SK-N-SH (cell line): ENCODE data around the gene HSP90AA1. TPM values are rescaled to one million over a fixed set of nuclear protein-coding genes. Genes with fewer than 3 reads are reported as not detected.

Experiments used
- CTCF ChIA-PET: fragments of 300-600, 350-600 bp; formaldehyde crosslinking; extraction: SDS; loops from one replicate; lab custom pipeline; 2021; lab: Yijun Ruan, JAX
- POLR2A ChIA-PET: fragments of 350-600 bp; sonication (Branson Sonifier 250); formaldehyde crosslinking; extraction: SDS; loops from one replicate; lab custom pipeline; 2020; ENCODE audit warnings: antibody characterized with exemption, inconsistent platforms; lab: Yijun Ruan, JAX
- DNase-seq: peaks from one replicate; pipeline ENCODE4 v3.0.0; 2012
- H2AFZ ChIP-seq: fragments of 200-600 bp; sonication (generic); 2 replicates; pipeline ENCODE4 v1.8.1; 2016; ENCODE audit warnings: antibody characterized with exemption, mild to moderate bottlenecking, low read depth
- H3F3A ChIP-seq: fragments of 200-600 bp; sonication (generic); replicated peaks from 2 replicates; pipeline ENCODE3; 2016; ENCODE audit warnings: antibody characterized with exemption, mild to moderate bottlenecking; ENCODE audit not compliant: insufficient read depth
- H3K27ac ChIP-seq, 2 experiments: fragments of 200-500 bp in 1 of 2; fragments of 200-600 bp in 1 of 2; sonication (Bioruptor generic) in 1 of 2; sonication (generic), shearing (Covaris generic) in 1 of 2; 2 replicates each; pipeline versions ENCODE4 v1.5.1 to v1.6.1; 2014 to 2016; ENCODE audit warnings: low read depth in 2 of 2, inconsistent platforms in 1 of 2, low read length in 1 of 2, mild to moderate bottlenecking in 1 of 2, mixed read lengths in 1 of 2
- H3K27me3 ChIP-seq: fragments of 200-600 bp; sonication (generic), shearing (Covaris generic); 2 replicates; pipeline ENCODE4 v1.6.1; 2016; ENCODE audit warnings: mixed run types; ENCODE audit not compliant: insufficient read depth
- H3K36me3 ChIP-seq, 2 experiments: fragments of 200-500 bp in 1 of 2; fragments of 200-600 bp in 1 of 2; sonication (Bioruptor generic) in 1 of 2; sonication (generic) in 1 of 2; replicated peaks in 1 of 2; 2 replicates each; pipeline versions ENCODE3 to v1.5.1; 2014 to 2016; ENCODE audit warnings: low read length in 1 of 2, mild to moderate bottlenecking in 1 of 2; ENCODE audit not compliant: insufficient read depth in 2 of 2, control insufficient read depth in 1 of 2
- H3K4me1 ChIP-seq, 2 experiments: fragments of 200-500 bp in 1 of 2; fragments of 200-600 bp in 1 of 2; sonication (Bioruptor generic) in 1 of 2; sonication (generic), shearing (Covaris generic) in 1 of 2; 2 replicates each; pipeline versions ENCODE4 v1.5.1 to v1.6.1; 2014 to 2016; ENCODE audit warnings: low read depth in 1 of 2, low read length in 1 of 2, mixed run types in 1 of 2; ENCODE audit not compliant: insufficient read depth in 2 of 2, control insufficient read depth in 1 of 2
- H3K4me2 ChIP-seq: fragments of 200-600 bp; sonication (generic), shearing (Covaris generic); 2 replicates; pipeline ENCODE4 v1.6.1; 2017; ENCODE audit warnings: mixed run types
- H3K4me3 ChIP-seq, 2 experiments: fragments of 200-500 bp in 1 of 2; fragments of 200-600 bp in 1 of 2; sonication (Bioruptor generic) in 1 of 2; sonication (generic), shearing (Covaris generic) in 1 of 2; 2 replicates each; pipeline versions ENCODE4 v1.5.1 to v1.8.1; 2014 to 2016; ENCODE audit warnings: low read depth in 2 of 2, inconsistent platforms in 1 of 2, low read length in 1 of 2, mild to moderate bottlenecking in 1 of 2, mixed read lengths in 1 of 2, moderate library complexity in 1 of 2
- H3K79me2 ChIP-seq: fragments of 200-600 bp; sonication (generic); 2 replicates; pipeline ENCODE4 v1.8.1; 2017; ENCODE audit warnings: mild to moderate bottlenecking; ENCODE audit not compliant: insufficient read depth
- H3K9ac ChIP-seq: fragments of 200-600 bp; sonication (generic); 2 replicates; pipeline ENCODE4 v1.6.1; 2017; ENCODE audit warnings: mixed run types
- H3K9me2 ChIP-seq: fragments of 200-600 bp; sonication (generic); 2 replicates; pipeline ENCODE4 v1.6.1; 2017; ENCODE audit warnings: mixed run types
- H3K9me3 ChIP-seq: fragments of 200-600 bp; sonication (generic); 2 replicates; pipeline ENCODE4 v1.6.1; 2017; ENCODE audit warnings: mixed run types, mild to moderate bottlenecking, moderate library complexity
- H4K20me1 ChIP-seq: fragments of 200-600 bp; sonication (generic); 2 replicates; pipeline ENCODE4 v1.6.1; 2017; ENCODE audit warnings: mild to moderate bottlenecking, mixed run types; ENCODE audit not compliant: insufficient read depth
- EP300 ChIP-seq, 2 experiments: IDR thresholded peaks; 2 replicates each; pipeline versions ENCODE4 v1.4.0 to v1.6.1; 2012; ENCODE audit warnings: borderline replicate concordance in 1 of 2, low read depth in 1 of 2, low read length in 1 of 2
- EZH2phosphoT487 ChIP-seq: fragments of 200-600 bp; sonication (generic); IDR thresholded peaks from 2 replicates; pipeline ENCODE4 v1.6.1; 2017; ENCODE audit warnings: low read depth, mixed run types, mild to moderate bottlenecking, antibody characterized with exemption, moderate library complexity, borderline replicate concordance
- FOXJ3 ChIP-seq: sonication (generic); formaldehyde crosslinking; IDR thresholded peaks from 2 replicates; pipeline ENCODE4 v1.5.1; 2020; ENCODE audit warnings: mild to moderate bottlenecking, missing genetic modification reagents
- FOXM1 ChIP-seq: IDR thresholded peaks from 2 replicates; pipeline ENCODE4 v1.4.0; 2012; ENCODE audit warnings: low read depth, mild to moderate bottlenecking
- GABPA ChIP-seq: IDR thresholded peaks from 2 replicates; pipeline ENCODE4 v1.4.0; 2012; ENCODE audit warnings: low read depth, mild to moderate bottlenecking
- JUND ChIP-seq: IDR thresholded peaks from 2 replicates; pipeline ENCODE4 v1.4.0; 2012
- MXI1 ChIP-seq: IDR thresholded peaks from 2 replicates; pipeline ENCODE4 v1.6.1; 2012; ENCODE audit warnings: mild to moderate bottlenecking, low read depth, low read length, improper control_type of control experiment
- RAD21 ChIP-seq: IDR thresholded peaks from 2 replicates; pipeline ENCODE4 v1.6.1; 2012; ENCODE audit warnings: mild to moderate bottlenecking, low read length
- RFX5 ChIP-seq: IDR thresholded peaks from 2 replicates; pipeline ENCODE4 v1.6.1; 2012; ENCODE audit warnings: mild to moderate bottlenecking, improper control_type of control experiment, low read length
- RXRA ChIP-seq: IDR thresholded peaks from 2 replicates; pipeline ENCODE4 v1.4.0; 2012; ENCODE audit warnings: low read depth, mild to moderate bottlenecking, borderline replicate concordance
- SMC3 ChIP-seq: IDR thresholded peaks from 2 replicates; pipeline ENCODE4 v1.6.1; 2012; ENCODE audit warnings: low read depth, low read length, improper control_type of control experiment
- TAF1 ChIP-seq: IDR thresholded peaks from 2 replicates; pipeline ENCODE4 v1.6.1; 2012; ENCODE audit warnings: low read depth, mild to moderate bottlenecking, low read length, moderate library complexity, borderline replicate concordance
- YY1 ChIP-seq: IDR thresholded peaks from 2 replicates; pipeline ENCODE4 v1.4.0; 2012; ENCODE audit warnings: low read depth, mild to moderate bottlenecking
- WGBS: methylation state at CpG from one replicate; pipeline ENCODE4 v1.1.6; 2017; ENCODE audit warnings: low lambda C conversion rate; 5-methylcytosine and 5-hydroxymethylcytosine counted together
- polyA plus RNA-seq, 3 experiments: library from polyadenylated mRNA; depleted of rRNA; stranded (reverse); fragments of >200 nt; gene quantifications; 2 replicates each; pipeline ENCODE4 v1.2.3, GENCODE V29; 2012
- TF ChIP-seq, protein P1 (sequence below): IDR thresholded peaks from 2 replicates; pipeline ENCODE4 v1.4.0; 2012; ENCODE audit warnings: low read depth
- TF ChIP-seq, protein P2 (sequence below): fragments of 200-600 bp; sonication (generic); IDR thresholded peaks from 2 replicates; pipeline ENCODE4 v1.6.1; 2017; ENCODE audit warnings: antibody characterized with exemption, mild to moderate bottlenecking, moderate library complexity

HSP90AA1 gene
- polyA plus RNA-seq, 1 of the 3 experiments (the other 2 are of a cell fraction), result 269 TPM

- H3K4me1 ChIP-seq, result peaks cover 11 to 20% of the 10 kb centered on the region in 2 experiments
- CTCF ChIA-PET, result interaction anchor here (0.5 to 1.2 kb wide), 3 partner anchors 69 to 227 kb away, joined by 3 to 5 read pairs (median 4); no protein-coding TSS in a partner anchor
- H3K27me3 ChIP-seq, result no peaks in the 10 kb centered on the region
- no peaks in the 10 kb centered on the region for H3K9me3 ChIP-seq
- H2AFZ ChIP-seq, result no peak overlapping the region
- TF ChIP-seq TAF1, result no peak
- no peak for TF ChIP-seq RFX5
- TF ChIP-seq SMC3, result no peak
- no peak for TF ChIP-seq MXI1
- no peak for TF ChIP-seq GABPA
- TF ChIP-seq FOXM1, result no peak
- no peak for TF ChIP-seq RXRA
- TF ChIP-seq YY1, result no peak
- TF ChIP-seq, protein P1, sequence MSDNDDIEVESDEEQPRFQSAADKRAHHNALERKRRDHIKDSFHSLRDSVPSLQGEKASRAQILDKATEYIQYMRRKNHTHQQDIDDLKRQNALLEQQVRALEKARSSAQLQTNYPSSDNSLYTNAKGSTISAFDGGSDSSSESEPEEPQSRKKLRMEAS, result no peak
- no peak overlapping the region for H3K9ac ChIP-seq
- H3K79me2 ChIP-seq, result peaks cover 20% of the 10 kb centered on the region
- 91% methylated on average over 9 of the region's 11 CpGs for WGBS
- peaks cover 14% of the 10 kb centered on the region for H4K20me1 ChIP-seq
- peaks cover 13 to 14% of the 10 kb centered on the region in 2 experiments for H3K36me3 ChIP-seq
- no peak overlapping the region for H3K4me3 ChIP-seq
- H3F3A ChIP-seq, result no peaks in the 10 kb centered on the region
- no peak overlapping the region for H3K27ac ChIP-seq
- POLR2A ChIA-PET, result interaction anchor here (1.0 kb wide), 1 partner anchor 27 kb away, joined by 3 read pairs; no protein-coding TSS in a partner anchor
- no peaks in the 10 kb centered on the region for H3K9me2 ChIP-seq
- no peak overlapping the region for H3K4me2 ChIP-seq
- DNase-seq, result no peak
These were observed 2.9 kb upstream of the HSP90AA1 start for GRCh38 chr14:102089621-102090343.

DNA sequence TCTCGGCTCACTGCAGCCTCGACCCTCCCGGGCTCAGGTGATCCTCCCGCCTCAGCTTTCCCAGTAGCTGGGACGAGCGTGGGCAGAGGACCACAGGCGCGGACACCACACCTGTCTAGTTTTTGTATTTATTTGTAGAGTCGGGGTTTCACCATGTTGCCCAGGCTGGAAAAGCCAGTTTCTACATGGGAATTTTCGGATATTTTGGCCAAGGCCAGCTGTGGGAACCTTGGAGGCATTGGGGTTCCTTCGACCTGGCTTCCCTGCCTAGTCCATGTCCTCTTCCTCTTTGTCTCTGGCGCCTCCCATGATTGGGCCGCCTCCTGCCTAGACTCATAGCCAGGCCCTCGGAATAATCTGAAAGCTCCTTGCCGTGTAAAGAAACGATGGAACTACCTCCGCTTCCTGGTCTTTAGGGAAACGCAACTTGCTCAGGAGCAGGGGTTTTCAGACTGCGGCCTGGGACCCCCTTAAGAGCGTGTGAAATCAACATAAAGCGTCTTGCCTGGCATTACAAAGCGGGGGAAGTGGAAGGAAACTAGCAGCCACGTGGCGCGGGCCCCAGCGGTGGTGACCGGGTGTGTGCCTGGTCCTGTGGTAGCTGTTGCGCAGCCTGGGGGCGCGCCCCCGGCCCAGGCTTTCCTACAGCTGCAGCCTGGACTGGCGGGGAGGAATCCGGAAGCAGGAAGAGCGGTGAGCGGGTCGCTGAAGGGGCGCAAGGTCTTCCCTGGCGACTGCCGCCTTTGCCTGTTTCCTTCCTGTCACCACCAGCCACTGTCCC lies 1.4 kb upstream of the HSP90AA1 start:
- Histone ChIP-seq H3K9me3 (no peaks in the 10 kb centered on the region), H3K4me1 (peaks cover 26 to 27% of the 10 kb centered on the region in 2 experiments), H3K9ac (peak overlapping the region; percentile 92; the same call in 1 of the 2 replicates), H3K27ac (peak overlapping the region; percentile 88 to 92), H4K20me1 (peaks cover 30% of the 10 kb centered on the region), H3K9me2 (no peaks in the 10 kb centered on the region), H3F3A (peaks cover 8% of the 10 kb centered on the region), H3K79me2 (peaks cover 36% of the 10 kb centered on the region), H3K4me2 (peak overlapping the region; percentile 90), H3K4me3 (peak overlapping the region; percentile 71 to 81; a peak in 3 of 4 replicates), H2AFZ (no peak overlapping the region), H3K36me3 (peaks cover 26 to 30% of the 10 kb centered on the region in 2 experiments), H3K27me3 (no peaks in the 10 kb centered on the region)
- WGBS, result 90% methylated on average over 34 of the region's 39 CpGs
- TF ChIP-seq RAD21 (no peak), RXRA (no peak), FOXJ3 (CRISPR knock-in tag) (no peak), EP300 (IDR thresholded peaks at IDR 0.05; ENCODE audit: borderline replicate concordance in 1 of 2, low read depth in 1 of 2, low read length in 1 of 2) (no peak), SMC3 (no peak), JUND (no peak), EZH2phosphoT487 (no peak), MXI1 (no peak)
- TF ChIP-seq, protein P2, sequence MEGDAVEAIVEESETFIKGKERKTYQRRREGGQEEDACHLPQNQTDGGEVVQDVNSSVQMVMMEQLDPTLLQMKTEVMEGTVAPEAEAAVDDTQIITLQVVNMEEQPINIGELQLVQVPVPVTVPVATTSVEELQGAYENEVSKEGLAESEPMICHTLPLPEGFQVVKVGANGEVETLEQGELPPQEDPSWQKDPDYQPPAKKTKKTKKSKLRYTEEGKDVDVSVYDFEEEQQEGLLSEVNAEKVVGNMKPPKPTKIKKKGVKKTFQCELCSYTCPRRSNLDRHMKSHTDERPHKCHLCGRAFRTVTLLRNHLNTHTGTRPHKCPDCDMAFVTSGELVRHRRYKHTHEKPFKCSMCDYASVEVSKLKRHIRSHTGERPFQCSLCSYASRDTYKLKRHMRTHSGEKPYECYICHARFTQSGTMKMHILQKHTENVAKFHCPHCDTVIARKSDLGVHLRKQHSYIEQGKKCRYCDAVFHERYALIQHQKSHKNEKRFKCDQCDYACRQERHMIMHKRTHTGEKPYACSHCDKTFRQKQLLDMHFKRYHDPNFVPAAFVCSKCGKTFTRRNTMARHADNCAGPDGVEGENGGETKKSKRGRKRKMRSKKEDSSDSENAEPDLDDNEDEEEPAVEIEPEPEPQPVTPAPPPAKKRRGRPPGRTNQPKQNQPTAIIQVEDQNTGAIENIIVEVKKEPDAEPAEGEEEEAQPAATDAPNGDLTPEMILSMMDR, result no peak
- CTCF ChIA-PET, result interaction anchor here (0.8 to 2.9 kb wide), 4 partner anchors 8 to 226 kb away, joined by 3 to 15 read pairs (median 8); no protein-coding TSS in a partner anchor
- no peak for DNase-seq
- POLR2A ChIA-PET, result interaction anchor here (0.5 to 0.9 kb wide), 2 partner anchors 40 to 232 kb away, joined by 3 read pairs; no protein-coding TSS in a partner anchor
